HUES48 (cell line): ENCODE results near the gene CDC42EP1.
"Not testable (repeated sequence)": the region's sequence is repeated elsewhere in the genome, so short reads cannot be mapped to it uniquely, and the experiment has no call there.

Source experiments
- H3K27ac ChIP-seq: one replicate; pipeline ENCODE4 v1.7.0; 2013; ENCODE audit warnings: low read depth, low read length, inconsistent platforms
- H3K27me3 ChIP-seq: 2 replicates; pipeline ENCODE4 v1.6.1; 2013; ENCODE audit warnings: mild to moderate bottlenecking, low read length; ENCODE audit not compliant: control insufficient read depth, insufficient read depth
- H3K36me3 ChIP-seq: 2 replicates; pipeline ENCODE4 v1.6.1; 2013; ENCODE audit warnings: low read length; ENCODE audit not compliant: control insufficient read depth, insufficient read depth
- H3K4me1 ChIP-seq: 2 replicates; pipeline ENCODE4 v1.6.1; 2013; ENCODE audit warnings: mild to moderate bottlenecking, low read length; ENCODE audit not compliant: control insufficient read depth, insufficient read depth
- H3K4me3 ChIP-seq: 2 replicates; pipeline ENCODE4 v1.5.1; 2013; ENCODE audit warnings: mild to moderate bottlenecking, low read depth, low read length
- H3K9ac ChIP-seq: 2 replicates; pipeline ENCODE4 v1.6.1; 2013; ENCODE audit warnings: mild to moderate bottlenecking, low read depth, low read length, moderate library complexity
- H3K9me3 ChIP-seq: 2 replicates; pipeline ENCODE4 v1.6.1; 2013; ENCODE audit warnings: low read length; ENCODE audit not compliant: control insufficient read depth, insufficient read depth

The CDC42EP1 gene

GRCh38 chr22:37591823-37592404 is 31.6 kb downstream of the CDC42EP1 start:
- Histone ChIP-seq H3K9ac (no peak overlapping the region), H3K27me3 (no peaks in the 10 kb centered on the region), H3K4me3 (peak overlapping the region; percentile 18; the same call in 1 of the 2 replicates), H3K4me1 (no peaks in the 10 kb centered on the region), H3K27ac (no peak overlapping the region), H3K36me3 (no peaks in the 10 kb centered on the region), H3K9me3 (no peaks in the 10 kb centered on the region)

DNA sequence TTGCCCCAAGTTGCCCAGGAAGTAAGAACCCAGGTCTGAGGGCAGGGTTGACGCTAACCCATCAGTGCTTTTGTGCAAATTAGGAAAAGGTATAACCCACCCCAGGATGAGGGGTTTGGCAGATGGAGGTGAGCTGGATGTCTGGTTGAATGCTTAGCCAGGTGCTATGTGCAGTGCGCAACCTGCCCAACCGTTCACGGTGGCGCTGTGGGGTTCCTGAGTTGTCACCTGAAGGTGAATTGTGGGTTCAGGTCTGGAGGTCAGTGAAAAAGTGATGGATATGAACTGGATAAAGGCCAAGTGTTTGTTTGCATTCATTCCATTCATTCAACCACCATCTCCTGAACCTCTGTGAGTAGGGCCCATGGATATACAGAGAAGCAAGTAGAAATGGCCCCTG is 34.0 kb downstream of the CDC42EP1 start:
- Histone ChIP-seq H3K36me3 (no peaks in the 10 kb centered on the region), H3K9ac (no peak overlapping the region), H3K4me1 (no peaks in the 10 kb centered on the region), H3K27me3 (no peaks in the 10 kb centered on the region), H3K27ac (no peak overlapping the region), H3K9me3 (no peaks in the 10 kb centered on the region), H3K4me3 (no peak overlapping the region)

- no peak overlapping the region for H3K4me3 ChIP-seq
- no peak overlapping the region for H3K27ac ChIP-seq
- H3K9ac ChIP-seq, result no peak overlapping the region
- H3K9me3 ChIP-seq, result no peaks in the 10 kb centered on the region
- H3K36me3 ChIP-seq, result no peaks in the 10 kb centered on the region
- peaks cover 9% of the 10 kb centered on the region for H3K4me1 ChIP-seq
- H3K27me3 ChIP-seq, result no peaks in the 10 kb centered on the region
Measured at GRCh38 chr22:37599153-37599552, 38.9 kb downstream of the CDC42EP1 start.

DNA sequence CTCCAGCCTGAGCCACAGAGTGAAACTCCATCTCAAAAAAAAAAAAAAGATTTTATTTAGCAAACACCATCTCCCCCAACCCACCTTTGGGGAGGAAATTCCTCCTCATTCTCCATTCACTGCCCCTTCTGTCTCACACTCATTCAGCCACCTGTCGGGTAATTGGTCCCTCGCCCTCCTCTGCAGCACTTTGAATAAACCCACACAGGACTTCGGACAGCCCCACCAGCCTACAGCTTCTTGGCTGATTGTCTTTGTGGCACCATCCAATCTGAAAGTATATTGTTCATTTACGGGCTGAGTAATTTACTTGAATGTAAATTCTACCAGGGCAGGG is 40.9 kb downstream of the CDC42EP1 start:
- Histone ChIP-seq H3K4me3 (no peak overlapping the region), H3K4me1 (peaks cover 9% of the 10 kb centered on the region), H3K9me3 (no peaks in the 10 kb centered on the region), H3K36me3 (no peaks in the 10 kb centered on the region), H3K27ac (peak overlapping the region; percentile 38), H3K27me3 (no peaks in the 10 kb centered on the region), H3K9ac (no peak overlapping the region)

DNA sequence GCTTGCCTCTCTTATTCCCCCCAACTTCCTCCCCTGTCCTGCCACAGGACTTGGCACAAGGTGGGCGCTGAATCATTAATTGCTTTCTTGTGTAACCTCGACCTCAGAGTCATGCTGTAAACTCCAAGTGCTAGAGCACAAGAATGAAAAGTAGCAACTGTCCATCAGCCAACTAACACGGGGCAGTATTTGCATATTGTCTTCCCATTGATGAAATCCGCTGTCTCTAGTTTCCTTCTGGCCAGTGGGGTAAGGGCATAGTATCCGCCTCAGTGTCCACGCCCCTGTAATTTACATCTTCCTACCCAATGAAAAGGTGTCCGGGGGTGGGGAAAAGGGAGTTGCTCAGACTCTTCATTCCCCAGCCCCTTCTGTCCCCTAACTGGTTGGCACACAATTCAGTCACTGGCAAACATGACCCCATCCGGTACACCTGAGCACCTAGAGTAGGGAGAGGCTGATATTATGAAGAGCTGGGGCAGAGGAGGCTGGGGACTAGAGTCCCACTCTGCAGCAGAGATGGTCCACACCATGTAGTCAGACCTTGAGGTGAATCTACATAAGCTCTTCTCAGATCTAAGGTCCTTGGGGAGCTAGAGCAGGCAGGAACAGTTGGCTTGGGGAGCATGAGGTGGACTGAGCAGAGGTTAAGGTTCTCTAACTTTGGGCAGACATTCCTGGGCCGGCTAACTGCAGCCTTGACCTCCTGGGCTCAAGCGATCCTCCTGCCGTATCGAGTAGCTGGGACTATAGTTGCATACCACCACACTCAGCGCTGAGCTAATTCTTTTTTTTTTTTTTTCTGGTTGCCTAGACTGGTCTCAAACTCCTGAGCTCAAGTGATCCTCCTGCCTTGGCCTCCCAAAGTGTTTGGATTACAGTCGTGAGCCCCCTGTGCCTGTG is 41.5 kb downstream of the CDC42EP1 start:
- no peaks in the 10 kb centered on the region for H3K36me3 ChIP-seq
- H3K9ac ChIP-seq, result no peak overlapping the region
- peaks cover 9% of the 10 kb centered on the region for H3K4me1 ChIP-seq
- H3K4me3 ChIP-seq, result 0 out of 2 replicates have a peak overlapping the region, but pooled peaks have one; percentile 41
- H3K9me3 ChIP-seq, result no peaks in the 10 kb centered on the region
- peak overlapping the region; percentile 54 for H3K27ac ChIP-seq
- no peaks in the 10 kb centered on the region for H3K27me3 ChIP-seq

- H3K27me3 ChIP-seq, H3K36me3 ChIP-seq, H3K4me1 ChIP-seq, H3K9ac ChIP-seq, H3K4me3 ChIP-seq, H3K9me3 ChIP-seq, H3K27ac ChIP-seq: not testable (repeated sequence)
Measured at GRCh38 chr22:37602546-37603277, 42.4 kb downstream of the CDC42EP1 start.

DNA sequence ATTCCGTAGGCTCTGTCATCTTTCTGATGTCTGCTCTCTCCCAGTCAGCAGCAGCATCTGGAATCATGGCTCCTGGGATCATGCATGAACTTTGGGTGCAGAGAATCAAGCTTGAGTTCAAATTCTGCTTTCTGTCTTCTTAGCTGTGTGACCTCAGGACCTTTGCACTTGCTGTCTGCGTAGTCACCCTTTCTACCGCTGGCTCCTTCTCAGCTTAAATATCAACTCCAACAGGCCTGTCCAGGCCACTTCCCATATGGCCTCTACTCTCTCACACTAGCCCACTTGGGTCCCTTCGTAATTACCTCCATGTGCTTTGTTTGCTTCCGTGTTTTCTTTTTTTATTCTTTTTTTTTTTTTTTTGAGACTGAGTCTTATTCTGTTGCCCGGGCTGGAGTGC is 43.8 kb downstream of the CDC42EP1 start:
- H3K4me1 ChIP-seq, result peaks cover 9% of the 10 kb centered on the region

GRCh38 chr22:37604875-37605274 is 44.6 kb downstream of the CDC42EP1 start:
- H3K4me3 ChIP-seq, result no peak overlapping the region
- H3K9ac ChIP-seq, result no peak overlapping the region
- no peak overlapping the region for H3K27ac ChIP-seq
- H3K36me3 ChIP-seq, result no peaks in the 10 kb centered on the region
- H3K9me3 ChIP-seq, result no peaks in the 10 kb centered on the region
- H3K27me3 ChIP-seq, result no peaks in the 10 kb centered on the region
- peaks cover 9% of the 10 kb centered on the region for H3K4me1 ChIP-seq

More for the DNA sequence above, 43.8 kb downstream of the CDC42EP1 start:
- Histone ChIP-seq H3K9ac (no peak overlapping the region), H3K4me3 (no peak overlapping the region), H3K36me3 (no peaks in the 10 kb centered on the region), H3K27ac (no peak overlapping the region), H3K9me3 (no peaks in the 10 kb centered on the region), H3K27me3 (no peaks in the 10 kb centered on the region)

DNA sequence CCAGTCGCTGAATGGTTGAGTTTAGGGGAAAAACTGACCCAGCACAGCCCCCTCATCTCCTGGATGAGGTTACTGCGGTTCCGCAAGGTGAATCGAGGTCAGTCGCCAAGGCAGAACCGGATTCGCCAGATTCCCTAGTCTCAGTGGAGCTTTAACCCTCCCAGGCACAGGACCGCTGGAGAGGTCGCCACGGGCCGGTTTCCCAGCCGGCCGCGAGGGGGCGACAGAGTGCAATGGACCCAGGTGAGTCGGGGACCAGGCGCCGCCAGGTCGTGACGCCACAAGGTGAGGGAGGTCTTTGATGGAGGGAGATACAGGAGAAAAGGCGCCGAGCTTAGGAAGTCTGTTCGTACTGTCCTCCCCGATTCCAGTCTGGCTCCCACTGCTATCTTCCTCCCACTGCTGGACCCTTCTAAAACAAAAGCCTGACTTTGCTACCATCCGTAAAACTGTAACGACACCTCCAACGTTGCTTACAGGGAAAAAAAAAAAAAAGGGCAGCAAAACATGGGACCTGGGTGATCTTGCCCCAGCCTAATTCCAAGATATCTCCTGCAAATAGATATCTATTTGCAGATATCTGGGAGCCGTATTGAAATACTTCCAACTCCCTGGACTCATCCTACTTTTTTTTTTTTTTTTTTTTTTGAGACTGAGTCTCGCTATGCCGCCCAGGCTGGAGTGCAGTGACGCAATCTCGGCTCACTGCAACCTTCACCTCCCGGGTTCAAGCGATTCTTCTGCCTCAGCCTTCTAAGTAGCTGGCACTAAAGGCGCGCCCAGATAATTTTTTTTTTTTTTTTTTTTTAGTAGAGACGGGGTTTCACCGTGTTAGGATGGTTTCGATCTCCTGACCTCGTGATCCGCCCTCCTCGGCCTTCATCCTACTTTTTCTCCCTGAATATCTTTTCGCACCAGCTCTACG is 47.0 kb downstream of the CDC42EP1 start:
- Histone ChIP-seq H3K36me3 (no peaks in the 10 kb centered on the region), H3K9ac (peak overlapping the region; percentile 52; the same call in 1 of the 2 replicates), H3K27me3 (no peaks in the 10 kb centered on the region), H3K9me3 (no peaks in the 10 kb centered on the region), H3K4me3 (peak overlapping the region; percentile 86), H3K4me1 (no peaks in the 10 kb centered on the region), H3K27ac (peak overlapping the region; percentile 100)

DNA sequence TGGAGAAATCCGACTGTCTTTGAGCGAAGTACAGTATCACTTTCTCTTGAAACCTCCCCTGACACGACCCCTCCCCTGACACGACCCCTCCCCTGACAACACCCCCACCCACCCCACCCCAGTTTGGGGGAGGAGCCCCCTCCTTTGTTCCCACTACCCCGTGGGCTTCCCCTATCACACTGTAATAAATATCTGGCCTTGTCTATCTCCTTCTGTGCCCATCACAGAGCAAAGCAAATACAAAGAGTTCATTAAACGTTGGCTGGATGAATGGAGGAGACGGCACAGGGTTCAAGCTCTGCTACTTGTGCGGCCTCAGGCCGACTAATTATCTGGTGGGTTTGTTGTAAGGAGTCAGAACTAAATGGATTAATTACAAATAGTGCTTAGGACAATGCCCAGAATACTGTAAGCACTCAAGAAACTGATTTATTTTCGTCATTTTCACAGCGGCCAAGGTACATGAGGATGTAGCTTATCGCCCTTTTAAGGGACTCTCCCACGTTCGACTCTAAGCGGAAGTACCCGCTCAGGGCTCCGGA is 47.7 kb downstream of the CDC42EP1 start:
- Histone ChIP-seq H3K9ac (peak overlapping the region; percentile 95), H3K9me3 (no peaks in the 10 kb centered on the region), H3K4me3 (peak overlapping the region; percentile 86), H3K36me3 (no peaks in the 10 kb centered on the region), H3K27me3 (no peaks in the 10 kb centered on the region), H3K4me1 (no peaks in the 10 kb centered on the region), H3K27ac (peak overlapping the region; percentile 100)
